ENCODE data around the gene USP25.

The USP25 gene

GRCh38 chr21:15749082-15749860 lies 19.5 kb downstream of the USP25 start:
- no peak for DNase-seq (ENCODE audit: low read depth)
- no peak overlapping the region for H3K4me3 ChIP-seq (ENCODE audit: control insufficient read depth, low read depth, low read length)
- no peak for TF ChIP-seq CTCF (IDR thresholded peaks at IDR 0.05; ENCODE audit: control insufficient read depth, insufficient read depth, low read depth, low read length, missing control alignments)

- no peak for DNase-seq (ENCODE audit: low read depth)
- no peak overlapping the region for H3K4me3 ChIP-seq (ENCODE audit: control insufficient read depth, low read depth, low read length)
- no peak for TF ChIP-seq CTCF (IDR thresholded peaks at IDR 0.05; ENCODE audit: control insufficient read depth, insufficient read depth, low read depth, low read length, missing control alignments)
Observed at GRCh38 chr21:15749861-15750159, 20.0 kb downstream of the USP25 start.

GRCh38 chr21:15751037-15751436 lies 21.3 kb downstream of the USP25 start:
- H3K4me3 ChIP-seq (ENCODE audit: control insufficient read depth, low read depth, low read length): no peak overlapping the region
- DNase-seq (ENCODE audit: low read depth): no peak
- no peak for TF ChIP-seq CTCF (IDR thresholded peaks at IDR 0.05; ENCODE audit: control insufficient read depth, insufficient read depth, low read depth, low read length, missing control alignments)

- no peak overlapping the region for H3K4me3 ChIP-seq (ENCODE audit: control insufficient read depth, low read depth, low read length)
- no peak for TF ChIP-seq CTCF (IDR thresholded peaks at IDR 0.05; ENCODE audit: control insufficient read depth, insufficient read depth, low read depth, low read length, missing control alignments)
- DNase-seq (ENCODE audit: low read depth): no peak
Observed at GRCh38 chr21:15751546-15751945, 21.8 kb downstream of the USP25 start.

GRCh38 chr21:15752763-15753407 lies 23.1 kb downstream of the USP25 start:
- DNase-seq (ENCODE audit: low read depth): no peak
- H3K4me3 ChIP-seq (ENCODE audit: control insufficient read depth, low read depth, low read length): no peak overlapping the region
- no peak for TF ChIP-seq CTCF (IDR thresholded peaks at IDR 0.05; ENCODE audit: control insufficient read depth, insufficient read depth, low read depth, low read length, missing control alignments)

- DNase-seq (ENCODE audit: low read depth): no peak
- H3K4me3 ChIP-seq (ENCODE audit: control insufficient read depth, low read depth, low read length): no peak overlapping the region
- TF ChIP-seq CTCF (IDR thresholded peaks at IDR 0.05; ENCODE audit: control insufficient read depth, insufficient read depth, low read depth, low read length, missing control alignments): no peak
Observed at GRCh38 chr21:15753741-15754140, 24.0 kb downstream of the USP25 start.

Data from AG09309 (cell line).